RWPE1 (cell line): ENCODE results near the gene RHBDD3.

Source experiments
- CTCF ChIA-PET: fragments of 350-600 bp; sonication (Branson Sonifier 250); formaldehyde crosslinking; extraction: SDS; loops from one replicate; lab custom pipeline; 2021; lab: Yijun Ruan, JAX
- POLR2A ChIA-PET: fragments of 400-600 bp; formaldehyde crosslinking; extraction: SDS; loops from one replicate; lab custom pipeline; 2020; ENCODE audit warnings: antibody characterized with exemption; ENCODE audit not compliant: low non-redundant PET; lab: Yijun Ruan, JAX
- DNase-seq: peaks from one replicate; pipeline ENCODE4 v3.0.0; 2012; ENCODE audit warnings: low spot score
- H3K27ac ChIP-seq: fragments of 450-650 bp; 2 replicates; pipeline ENCODE4 v1.5.1; 2017
- CTCF ChIP-seq: fragments of 450-650 bp; conservative IDR thresholded peaks from 2 replicates; pipeline ENCODE4 v1.5.1; 2017; ENCODE audit warnings: low read depth, mild to moderate bottlenecking

RHBDD3 gene

DNA sequence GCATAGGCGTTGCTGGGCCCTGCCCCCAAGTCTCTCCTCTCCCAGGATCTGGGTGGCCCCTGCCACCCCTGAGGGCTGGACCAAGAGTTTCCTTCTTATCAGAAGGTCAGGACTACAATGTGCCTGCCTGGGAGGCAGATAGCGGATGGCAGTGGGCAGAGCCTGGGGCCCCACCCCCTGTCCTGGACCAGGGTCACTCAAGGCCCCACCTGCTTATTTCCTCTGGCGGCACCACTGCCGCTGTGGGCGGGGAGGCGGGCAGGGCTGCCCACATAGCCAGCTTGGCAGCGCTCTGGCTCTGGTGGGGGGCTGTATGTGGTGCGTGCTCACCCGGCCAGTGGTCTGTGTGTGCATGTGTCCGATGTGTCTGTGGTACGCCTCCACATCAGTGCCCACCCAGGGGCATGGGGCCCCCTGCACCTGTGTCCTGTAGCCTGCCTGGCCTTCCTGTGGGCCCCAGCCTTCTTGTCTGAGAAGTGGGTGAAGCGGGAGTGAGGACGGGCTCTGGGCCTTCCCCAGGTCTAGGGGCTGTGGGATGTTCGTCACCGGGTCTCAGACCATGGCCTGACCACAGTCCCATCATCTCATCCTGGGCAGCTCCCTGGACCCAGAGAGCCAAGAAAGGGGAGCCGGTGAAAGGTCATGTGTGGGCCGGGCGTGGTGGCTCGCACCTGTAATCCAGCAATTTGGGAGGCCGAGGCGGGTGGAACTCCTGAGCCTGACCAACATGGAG lies 41.7 kb upstream of the RHBDD3 start:
- DNase-seq, result no peak
- POLR2A ChIA-PET, result no interaction called here
- no peak for TF ChIP-seq CTCF
- H3K27ac ChIP-seq, result peak overlapping the region; percentile 94
- CTCF ChIA-PET, result no interaction called here

DNA sequence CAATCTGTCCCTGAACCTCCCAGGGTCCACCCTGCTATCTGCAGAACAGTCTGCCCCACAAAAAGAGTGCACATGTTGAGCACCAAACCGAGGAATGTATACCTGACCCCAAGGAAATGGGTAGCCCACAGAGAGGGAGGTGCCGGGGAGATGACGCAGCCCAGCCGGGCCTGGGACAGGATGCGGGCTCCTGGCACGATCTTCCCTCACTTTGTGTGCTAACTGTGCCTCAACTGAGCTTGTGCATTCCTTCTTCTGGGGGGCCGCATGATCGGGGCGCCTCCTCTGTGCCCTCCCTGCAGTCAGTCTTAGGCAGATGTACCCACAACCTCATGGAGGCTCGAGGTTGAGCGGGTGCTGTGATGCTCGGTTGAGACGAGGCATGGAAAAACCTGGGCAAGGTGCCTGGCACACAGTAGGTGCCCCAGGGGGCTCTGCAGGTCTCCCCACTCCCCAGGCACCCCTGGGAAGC lies 41.0 kb upstream of the RHBDD3 start:
- ChIA-PET CTCF (no interaction called here), POLR2A (no interaction called here)
- peak overlapping the region; percentile 94 for H3K27ac ChIP-seq
- TF ChIP-seq CTCF, result no peak
- DNase-seq, result peak; percentile 58

DNA sequence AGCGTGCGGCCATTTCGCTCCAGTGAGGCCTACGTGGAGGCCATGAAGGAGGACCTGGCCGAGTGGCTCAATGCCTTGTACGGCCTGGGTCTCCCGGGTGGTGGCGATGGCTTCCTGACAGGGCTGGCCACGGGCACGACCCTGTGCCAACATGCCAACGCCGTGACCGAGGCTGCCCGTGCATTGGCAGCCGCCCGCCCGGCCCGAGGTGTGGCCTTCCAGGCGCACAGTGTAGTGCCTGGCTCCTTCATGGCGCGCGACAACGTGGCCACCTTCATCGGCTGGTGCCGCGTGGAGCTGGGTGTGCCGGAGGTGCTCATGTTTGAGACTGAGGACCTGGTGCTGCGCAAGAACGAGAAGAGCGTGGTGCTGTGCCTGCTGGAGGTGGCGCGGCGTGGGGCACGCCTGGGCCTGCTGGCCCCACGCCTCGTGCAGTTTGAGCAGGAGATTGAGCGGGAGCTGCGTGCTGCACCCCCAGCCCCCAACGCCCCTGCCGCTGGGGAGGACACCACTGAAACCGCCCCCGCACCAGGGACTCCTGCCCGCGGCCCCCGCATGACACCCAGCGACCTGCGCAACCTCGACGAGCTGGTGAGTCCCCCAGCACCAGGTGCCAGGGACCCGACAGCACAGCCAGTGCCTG lies 40.5 kb upstream of the RHBDD3 start:
- peak overlapping the region; percentile 94 for H3K27ac ChIP-seq
- ChIA-PET POLR2A (no interaction called here), CTCF (no interaction called here)
- TF ChIP-seq CTCF, result no peak
- DNase-seq, result no peak

- ChIA-PET POLR2A (no interaction called here), CTCF (no interaction called here)
- DNase-seq, result no peak
- TF ChIP-seq CTCF, result no peak
- peak overlapping the region; percentile 94 for H3K27ac ChIP-seq
These were observed 39.9 kb upstream of the RHBDD3 start for GRCh38 chr22:29307596-29308147.

DNA sequence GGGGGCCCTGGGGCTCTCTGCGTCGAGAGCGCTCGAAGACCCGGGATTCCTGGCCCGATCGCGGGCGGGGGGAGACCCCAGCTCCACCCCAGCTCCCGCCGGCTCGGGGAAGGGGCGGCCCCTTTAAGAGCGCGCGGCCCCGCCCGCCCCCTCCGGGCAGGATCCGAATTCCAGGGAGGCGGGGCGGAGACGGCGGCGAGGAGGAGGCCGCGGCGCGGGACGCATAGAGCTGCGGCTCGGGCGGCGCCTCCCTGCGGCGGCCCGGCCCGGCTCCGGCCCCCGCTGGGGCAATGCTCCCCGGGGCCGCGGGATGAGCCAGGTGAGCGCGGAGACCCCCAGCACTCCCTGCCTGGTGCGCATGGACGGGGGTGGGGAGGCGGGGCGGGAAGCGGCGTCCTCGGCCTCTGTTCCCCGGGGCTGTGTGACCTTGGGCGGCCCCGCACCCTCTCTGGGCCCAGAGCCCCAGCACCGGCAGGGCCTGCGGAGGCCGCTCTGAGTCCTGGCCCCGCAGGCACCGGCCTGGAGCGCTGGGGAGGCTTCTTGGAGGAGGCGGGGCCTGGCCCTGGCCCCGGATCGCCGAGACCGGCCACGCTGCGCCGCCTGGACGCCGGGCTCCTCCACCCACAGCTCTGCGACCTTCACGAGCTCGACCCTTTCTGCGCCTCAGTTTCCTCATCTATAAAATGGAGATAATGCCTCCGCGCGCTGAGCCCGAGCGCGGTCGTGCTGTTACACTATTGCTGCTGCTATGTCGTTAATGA lies 39.2 kb upstream of the RHBDD3 start:
- ChIA-PET POLR2A (no interaction called here), CTCF (no interaction called here)
- H3K27ac ChIP-seq, result peak overlapping the region; percentile 94
- peak; percentile 66 for DNase-seq
- no peak for TF ChIP-seq CTCF
